GM12864 (cell line): Measurements from ENCODE around the gene CDS2.
A peak's percentile ranks its signal among the peaks of the same experiment; 100 is the strongest.

ENCODE experiments used
- DNase-seq: peaks from one replicate; pipeline ENCODE4 v3.0.0-alpha.2; 2011; ENCODE audit warnings: low read depth
- H3K4me3 ChIP-seq: 2 replicates; pipeline ENCODE4 v1.5.1; 2011; ENCODE audit warnings: mild to moderate bottlenecking, low read depth, low read length, control low read depth
- TF ChIP-seq, protein P1 (sequence below): IDR thresholded peaks from 2 replicates; pipeline ENCODE4 v1.5.1; 2011; ENCODE audit warnings: low read depth, mild to moderate bottlenecking, moderate library complexity, low read length, control low read depth, inconsistent platforms; ENCODE audit errors: missing control alignments

The CDS2 gene

DNA sequence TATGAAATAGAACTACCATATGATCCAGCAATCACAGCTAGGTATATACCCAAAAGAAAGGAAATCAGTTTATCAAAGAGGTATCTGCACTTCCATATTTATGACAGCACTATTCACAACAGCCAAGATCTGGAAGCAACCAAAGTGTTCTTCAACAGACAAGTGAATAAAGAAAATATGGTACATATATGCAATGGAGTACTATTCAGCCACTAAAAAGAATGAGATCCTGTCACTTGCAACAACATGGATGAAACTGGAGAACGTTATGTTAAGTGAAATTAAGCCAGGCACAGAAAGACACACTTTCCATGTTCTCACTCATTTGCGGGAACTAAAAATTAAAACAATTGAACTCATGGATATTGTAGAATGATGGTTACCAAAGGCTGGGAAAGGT is 22.3 kb upstream of the CDS2 start:
- no peak overlapping the region for H3K4me3 ChIP-seq
- TF ChIP-seq, protein P1, sequence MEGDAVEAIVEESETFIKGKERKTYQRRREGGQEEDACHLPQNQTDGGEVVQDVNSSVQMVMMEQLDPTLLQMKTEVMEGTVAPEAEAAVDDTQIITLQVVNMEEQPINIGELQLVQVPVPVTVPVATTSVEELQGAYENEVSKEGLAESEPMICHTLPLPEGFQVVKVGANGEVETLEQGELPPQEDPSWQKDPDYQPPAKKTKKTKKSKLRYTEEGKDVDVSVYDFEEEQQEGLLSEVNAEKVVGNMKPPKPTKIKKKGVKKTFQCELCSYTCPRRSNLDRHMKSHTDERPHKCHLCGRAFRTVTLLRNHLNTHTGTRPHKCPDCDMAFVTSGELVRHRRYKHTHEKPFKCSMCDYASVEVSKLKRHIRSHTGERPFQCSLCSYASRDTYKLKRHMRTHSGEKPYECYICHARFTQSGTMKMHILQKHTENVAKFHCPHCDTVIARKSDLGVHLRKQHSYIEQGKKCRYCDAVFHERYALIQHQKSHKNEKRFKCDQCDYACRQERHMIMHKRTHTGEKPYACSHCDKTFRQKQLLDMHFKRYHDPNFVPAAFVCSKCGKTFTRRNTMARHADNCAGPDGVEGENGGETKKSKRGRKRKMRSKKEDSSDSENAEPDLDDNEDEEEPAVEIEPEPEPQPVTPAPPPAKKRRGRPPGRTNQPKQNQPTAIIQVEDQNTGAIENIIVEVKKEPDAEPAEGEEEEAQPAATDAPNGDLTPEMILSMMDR = no peak
- DNase-seq = no peak

DNA sequence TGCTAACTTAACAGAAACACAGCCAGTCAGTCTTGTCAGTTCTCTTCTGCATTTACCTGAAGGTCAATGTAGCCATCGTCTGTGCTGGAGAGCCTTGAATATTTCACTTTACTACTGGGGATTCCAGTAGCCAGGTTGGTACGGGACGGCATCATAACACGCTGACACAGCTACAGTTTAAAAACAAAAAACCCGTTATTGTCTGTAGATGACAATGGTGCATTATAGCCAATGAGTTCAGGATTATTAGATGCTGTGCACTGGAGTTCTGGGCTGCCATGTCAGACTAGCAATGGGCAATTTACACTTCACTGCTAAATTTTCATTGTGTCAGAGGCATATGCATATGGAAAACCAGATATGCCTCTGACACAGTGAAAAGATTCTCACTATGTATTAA is 17.5 kb upstream of the CDS2 start:
- H3K4me3 ChIP-seq = no peak overlapping the region
- TF ChIP-seq, protein P1 = no peak
- no peak for DNase-seq

- peak overlapping the region; percentile 90 for H3K4me3 ChIP-seq
- TF ChIP-seq, protein P1 = no peak
- no peak for DNase-seq
Observed at GRCh38 chr20:5113615-5113986, 13.2 kb upstream of the CDS2 start.

- TF ChIP-seq, protein P1 = no peak
- DNase-seq = no peak
- no peak overlapping the region for H3K4me3 ChIP-seq
Observed at GRCh38 chr20:5114403-5114802, 12.4 kb upstream of the CDS2 start.

DNA sequence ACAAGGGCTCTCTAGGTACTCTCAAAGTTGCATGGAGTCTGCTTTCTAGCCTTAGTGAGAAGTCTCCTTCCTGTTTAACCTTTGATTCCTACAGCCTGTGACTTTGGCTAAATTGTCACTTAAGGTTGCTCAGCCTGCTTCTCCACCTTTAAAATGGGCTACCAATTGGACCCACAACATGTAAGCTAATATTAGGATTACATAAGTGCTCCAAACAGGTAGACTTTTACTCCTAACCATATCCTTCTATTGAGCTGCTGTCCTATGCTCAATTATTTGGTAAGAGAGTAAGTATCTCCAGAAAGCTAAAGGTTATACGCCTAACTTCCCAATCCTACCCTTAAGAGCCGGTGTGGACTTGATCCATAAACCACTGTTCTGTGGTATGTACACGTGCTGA is 9.9 kb upstream of the CDS2 start:
- no peak for DNase-seq
- H3K4me3 ChIP-seq = peak overlapping the region; percentile 99; the same call in 1 of the 2 replicates
- TF ChIP-seq, protein P1 = no peak

- DNase-seq = no peak
- TF ChIP-seq, protein P1 = no peak
- peak overlapping the region; percentile 99 for H3K4me3 ChIP-seq
Observed at GRCh38 chr20:5118220-5119142, 8.3 kb upstream of the CDS2 start.

- peak overlapping the region; percentile 99 for H3K4me3 ChIP-seq
Observed at GRCh38 chr20:5119143-5119434, 7.7 kb upstream of the CDS2 start.

More at GRCh38 chr20:5119143-5119434, 7.7 kb upstream of the CDS2 start:
- no peak for DNase-seq
- TF ChIP-seq, protein P1 = no peak
